Hippocampal formation (tissue), 2 donors: ENCODE results near the gene GNG13.
A peak's percentile ranks its signal among the peaks of the same experiment; 100 is the strongest.
"Not testable (repeated sequence)": the region's sequence is repeated elsewhere in the genome, so short reads cannot be mapped to it uniquely, and the experiment has no call there.

Source experiments
- DNase-seq, 2 donors: peaks; one replicate each; lab custom pipeline; 2025; lab: John Stamatoyannopoulos, UW

Gene GNG13

GRCh38 chr16:831571-832413, 31.3 kb upstream of the GNG13 start:
- no peak for DNase-seq

DNA sequence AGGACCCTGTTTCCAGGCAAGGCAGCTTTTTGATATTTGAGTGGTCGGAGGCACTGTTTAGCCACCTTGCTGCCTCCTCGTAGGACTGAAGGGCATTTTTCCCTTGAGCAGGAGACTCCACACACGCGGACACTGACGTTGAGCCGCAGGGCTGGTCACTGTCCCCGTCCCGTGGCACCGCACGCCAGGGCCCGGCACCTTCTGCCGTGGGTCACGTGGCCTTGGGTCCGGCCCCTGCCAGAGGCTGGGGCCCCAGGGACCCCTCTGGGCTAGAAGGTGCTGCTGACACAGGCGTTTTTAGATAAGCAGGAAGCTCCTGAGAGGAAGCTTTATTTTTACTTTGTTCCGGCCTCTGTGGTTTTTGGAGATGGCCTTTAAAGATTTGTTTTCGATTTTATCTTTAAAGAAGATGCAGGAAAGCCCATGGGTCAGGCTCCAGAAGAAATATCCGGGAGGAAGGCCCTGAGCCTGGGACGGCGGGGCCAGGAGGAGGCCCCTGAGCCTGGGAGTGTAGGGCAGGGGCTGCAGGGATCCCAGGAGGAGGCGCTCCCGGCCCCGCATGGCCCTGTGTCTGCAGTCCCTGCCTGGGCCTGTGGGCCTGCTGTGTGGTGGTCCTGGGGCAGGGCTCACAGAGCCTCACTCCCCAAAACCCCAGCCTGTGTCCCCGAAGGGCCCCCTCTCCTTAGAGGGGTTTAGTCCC, 30.5 kb upstream of the GNG13 start:
- no peak for DNase-seq

DNA sequence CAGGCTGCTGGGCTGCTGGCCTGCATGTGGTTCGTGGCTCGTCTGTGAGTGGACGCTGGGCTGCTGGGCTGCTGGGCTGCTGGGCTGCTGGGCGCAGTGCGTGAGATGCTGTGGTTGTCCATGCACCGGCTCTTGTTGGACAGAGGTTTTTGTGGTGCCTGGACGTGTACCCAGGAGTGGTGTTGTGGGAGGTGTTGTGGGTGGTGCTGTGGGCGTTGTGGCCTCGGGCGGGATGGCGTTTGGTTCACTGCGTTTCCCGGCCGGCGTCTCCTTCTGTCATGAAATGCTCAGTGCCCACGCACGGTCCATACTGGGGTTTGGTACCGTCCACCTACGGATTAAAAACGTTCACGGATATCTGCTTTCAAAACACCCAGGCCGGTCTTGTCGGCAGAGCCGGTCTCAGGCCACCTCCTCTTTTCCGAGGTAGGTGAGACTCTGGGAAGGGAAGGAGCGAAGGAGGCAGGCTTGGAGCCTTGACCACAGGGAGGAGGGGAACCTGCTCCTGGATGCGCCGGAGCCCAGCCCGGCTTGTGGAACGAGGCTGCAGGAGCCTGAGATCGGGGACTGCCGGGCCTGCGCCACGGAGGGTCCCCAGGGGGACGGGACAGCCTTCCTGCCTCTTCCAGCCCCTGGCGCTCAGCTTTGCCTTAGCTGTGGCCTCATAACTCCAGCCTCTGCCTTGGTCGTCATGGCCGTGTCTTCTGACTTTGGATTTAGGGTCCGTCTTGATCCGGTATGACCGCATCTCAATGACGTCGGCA, 29.8 kb upstream of the GNG13 start:
- no peak for DNase-seq

DNA sequence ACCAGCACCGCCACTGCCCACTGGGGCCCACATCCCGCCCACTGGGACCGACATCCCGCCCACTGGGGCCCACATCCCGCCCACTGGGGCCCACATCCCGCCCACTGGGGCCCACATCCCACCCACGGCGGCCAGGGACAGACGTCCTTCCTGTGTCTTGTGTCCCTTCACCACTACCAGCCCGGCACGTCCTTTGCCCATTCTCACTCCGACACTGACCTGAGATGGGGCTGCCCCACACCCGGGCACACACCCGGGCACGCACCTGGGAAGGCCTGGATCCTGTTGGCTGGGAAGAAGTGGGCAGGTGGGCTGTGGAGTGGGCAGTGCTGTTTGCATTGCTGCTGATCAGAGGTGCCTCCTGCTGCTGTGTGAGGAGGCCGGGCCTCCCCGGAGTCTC, 28.4 kb upstream of the GNG13 start:
- no peak for DNase-seq

GRCh38 chr16:827513-827912, 27.0 kb upstream of the GNG13 start:
- no peak for DNase-seq

GRCh38 chr16:825341-826061, 25.0 kb upstream of the GNG13 start:
- DNase-seq: peak in 1 of 2 donors; percentile 19

DNA sequence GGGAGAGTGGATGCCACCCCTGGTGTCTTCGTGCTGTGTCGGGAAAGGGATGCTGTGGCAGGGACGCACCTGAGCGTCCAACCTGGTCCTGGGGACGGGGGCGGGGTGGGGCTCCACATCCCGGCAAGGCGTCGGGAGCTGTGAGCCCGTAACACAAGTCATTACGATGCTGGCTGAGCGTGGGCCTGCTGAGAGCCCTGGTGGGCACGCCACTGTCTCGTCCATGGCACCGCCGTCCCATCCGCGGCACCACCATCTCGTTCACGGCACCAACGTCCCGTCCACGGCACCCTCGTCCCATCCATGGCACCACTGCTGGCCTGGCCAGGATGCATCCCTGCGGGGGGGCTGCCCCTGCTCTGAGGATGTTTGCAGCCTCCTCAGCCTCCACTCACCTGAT, 24.1 kb upstream of the GNG13 start:
- DNase-seq: no peak

DNA sequence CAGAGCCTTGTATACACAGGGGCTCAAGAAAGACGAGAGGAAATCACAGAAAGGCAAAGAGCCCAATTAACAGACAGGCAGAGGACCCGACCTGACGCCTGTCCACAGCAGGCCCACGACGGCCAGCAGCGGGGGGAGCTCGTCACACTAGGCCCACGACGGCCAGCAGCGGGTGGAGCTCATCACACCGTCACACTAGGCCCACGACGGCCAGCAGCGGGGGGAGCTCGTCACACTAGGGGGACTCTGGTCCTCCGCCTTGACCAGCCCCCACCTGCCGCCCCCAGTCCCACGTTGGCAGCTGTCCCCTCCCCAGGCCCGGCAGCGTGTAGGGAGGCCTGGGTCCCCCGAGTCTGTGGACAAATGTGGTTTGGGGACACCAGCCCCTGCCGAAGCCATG, 23.7 kb upstream of the GNG13 start:
- DNase-seq: no peak

GRCh38 chr16:822909-823297, 22.4 kb upstream of the GNG13 start:
- no peak for DNase-seq

GRCh38 chr16:822174-822908, 21.8 kb upstream of the GNG13 start:
- no peak for DNase-seq

DNA sequence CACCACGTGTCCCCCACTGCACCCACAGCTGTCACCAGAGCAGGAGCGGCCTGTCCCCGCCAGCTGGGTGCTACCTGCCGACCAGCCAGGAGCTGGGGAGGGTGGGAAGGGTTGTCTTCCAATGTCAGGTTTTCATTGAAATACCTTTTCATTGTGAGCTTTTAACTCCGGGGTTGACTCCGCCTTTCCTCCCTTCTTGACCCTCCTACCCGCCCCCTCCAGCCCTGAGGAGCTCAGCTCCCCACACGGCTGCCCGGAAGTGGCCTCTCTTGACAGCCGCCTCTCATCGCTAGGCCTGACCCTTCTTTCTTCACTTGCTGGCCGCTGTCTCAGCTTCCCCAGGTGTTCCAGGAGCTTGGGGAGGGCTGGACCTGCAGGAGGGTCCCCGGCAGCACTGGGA, 21.2 kb upstream of the GNG13 start:
- DNase-seq: no peak

DNA sequence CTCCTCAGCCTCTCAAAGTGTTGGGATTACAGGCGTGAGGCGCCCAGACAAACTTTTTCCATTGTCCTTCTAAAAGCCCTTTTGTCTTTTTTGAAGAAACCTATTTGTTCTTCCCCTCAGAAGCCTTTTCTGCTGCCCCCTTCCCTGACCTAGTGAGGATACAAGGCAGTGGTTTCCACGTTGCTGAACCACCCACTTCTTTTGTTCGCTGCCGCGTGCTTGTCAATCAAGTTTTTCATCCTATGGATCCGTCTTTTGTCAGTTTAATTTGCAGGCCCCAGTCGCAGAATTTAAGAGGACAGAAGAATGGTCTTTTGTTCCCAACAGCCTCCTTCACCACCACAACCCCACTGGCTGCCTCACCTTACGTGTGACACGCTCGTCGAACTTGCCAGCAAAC, 20.2 kb upstream of the GNG13 start:
- no peak for DNase-seq

GRCh38 chr16:820044-820408, 19.5 kb upstream of the GNG13 start:
- not testable (repeated sequence) for DNase-seq

GRCh38 chr16:819336-820043, 19.0 kb upstream of the GNG13 start:
- no peak for DNase-seq

DNA sequence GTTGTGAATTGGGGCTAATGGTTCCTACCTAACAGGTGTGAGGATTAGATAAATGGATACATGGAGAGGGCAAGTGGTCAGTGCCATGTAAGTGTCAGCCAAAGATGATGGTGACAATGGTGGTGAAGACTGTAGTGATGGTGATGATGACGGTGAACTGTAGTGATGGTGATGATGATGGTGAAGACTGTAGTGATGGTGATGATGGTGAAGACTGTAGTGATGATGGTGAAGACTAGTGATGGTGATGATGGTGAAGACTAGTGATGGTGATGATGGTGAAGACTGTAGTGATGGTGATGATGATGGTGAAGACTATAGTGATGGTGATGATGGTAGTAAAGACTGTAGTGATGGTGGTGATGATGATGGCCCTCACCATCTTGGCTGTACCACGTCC, 18.1 kb upstream of the GNG13 start:
- no peak for DNase-seq

- no peak for DNase-seq
Observed at GRCh38 chr16:818132-818531, 17.6 kb upstream of the GNG13 start.

DNA sequence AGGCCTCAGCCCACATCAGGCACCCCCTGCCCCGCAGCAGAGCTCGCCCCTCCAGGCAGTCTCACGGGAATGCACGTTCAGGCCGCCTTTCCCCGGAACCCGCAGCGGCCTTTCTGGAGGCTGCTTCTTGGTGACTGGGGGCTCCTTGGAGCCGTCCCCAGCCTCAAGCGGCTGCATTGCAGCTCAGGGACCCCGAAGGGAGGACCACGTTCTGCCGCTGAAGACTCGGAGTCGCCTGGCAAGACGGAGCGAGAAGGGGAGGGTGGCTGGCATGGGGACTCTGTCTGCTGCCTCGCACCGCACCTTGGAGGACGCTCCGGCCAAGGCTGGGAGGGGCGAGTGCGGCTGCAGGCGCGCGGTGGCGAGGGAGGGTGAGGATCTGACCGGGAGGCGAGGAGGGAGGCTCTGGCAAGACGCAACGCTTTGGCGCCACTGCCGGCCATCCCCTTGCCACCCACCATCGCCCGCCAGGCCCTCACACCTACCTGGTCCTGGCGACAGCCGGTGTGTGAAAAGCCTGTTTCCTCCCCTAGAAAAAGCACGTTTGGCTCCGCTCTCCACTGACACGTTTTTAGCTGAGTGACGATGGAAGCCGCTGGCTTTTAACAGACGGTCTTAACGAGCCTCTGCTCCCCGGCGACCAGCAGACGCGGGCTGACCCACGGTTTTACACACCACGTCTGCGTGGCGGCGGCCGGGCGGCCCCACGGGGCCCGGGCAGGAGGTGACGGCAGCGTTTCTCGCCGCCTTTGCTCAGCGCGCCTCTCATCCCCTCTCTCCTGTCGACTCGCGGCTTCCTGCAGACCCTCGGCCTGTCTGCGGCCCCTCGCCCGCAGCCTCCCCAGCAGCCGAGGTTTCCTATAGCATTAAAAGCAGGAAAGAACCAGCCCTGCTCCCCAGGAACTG, 16.7 kb upstream of the GNG13 start:
- no peak for DNase-seq

DNA sequence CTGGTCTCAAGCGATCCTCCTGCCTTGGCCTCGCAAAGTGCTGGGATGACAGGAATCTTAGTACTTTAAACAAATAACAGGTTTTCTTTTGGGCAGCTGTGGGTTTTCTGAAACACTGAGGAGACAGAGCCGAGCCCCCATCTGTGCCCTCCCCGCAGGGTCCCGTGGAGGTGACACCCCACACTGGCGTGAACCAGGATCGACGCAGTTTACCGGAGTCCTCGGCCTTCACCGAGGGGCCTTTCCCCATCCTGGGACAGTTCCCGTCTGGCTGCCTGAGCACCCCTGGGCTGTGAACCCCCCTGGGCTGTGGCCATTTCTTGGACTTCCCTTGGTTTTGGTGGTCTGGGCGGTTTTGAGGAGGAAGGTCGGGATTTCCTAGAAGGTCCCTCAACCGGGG, 15.3 kb upstream of the GNG13 start:
- DNase-seq: no peak

- no peak for DNase-seq
Observed at GRCh38 chr16:814974-815373, 14.4 kb upstream of the GNG13 start.

GRCh38 chr16:813916-814412, 13.4 kb upstream of the GNG13 start:
- no peak for DNase-seq
